ENCODE results near the gene TAC3. TPM values are rescaled to one million over a fixed set of nuclear protein-coding genes. Genes with fewer than 3 reads are reported as not detected.
A peak's percentile ranks its signal among the peaks of the same experiment; 100 is the strongest.
"Not testable (repeated sequence)": the region's sequence is repeated elsewhere in the genome, so short reads cannot be mapped to it uniquely, and the experiment has no call there.

Gene TAC3
- total RNA-seq, 1 donor from 2014 or later: not detected

DNA sequence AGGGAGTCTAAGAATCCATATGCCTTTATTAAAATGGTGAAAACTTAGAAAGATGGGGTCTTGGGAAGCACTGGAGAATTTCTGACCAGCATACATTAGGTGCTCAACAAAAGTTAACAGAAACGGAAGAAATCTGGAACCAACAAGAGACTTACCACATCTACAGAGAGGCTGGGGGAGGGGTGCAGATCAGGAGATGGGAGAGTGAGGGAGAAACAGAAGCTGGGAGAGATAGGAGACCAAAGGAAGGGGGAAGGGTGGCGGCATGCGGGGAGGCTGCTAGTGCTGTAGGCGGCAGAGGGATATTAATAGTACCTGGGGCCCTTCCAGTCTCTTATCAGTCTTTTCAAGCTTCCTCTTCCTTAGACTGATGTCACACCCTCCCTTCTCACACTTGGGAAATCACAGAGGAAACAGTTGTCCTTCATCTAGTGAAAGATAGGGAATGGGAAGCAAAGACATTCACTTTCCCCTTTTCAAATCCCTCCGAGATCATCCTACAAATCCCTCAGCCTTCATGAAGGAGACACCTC lies 28.1 kb downstream of the TAC3 start:
- Histone ChIP-seq H3K9ac (ENCODE audit: low read depth in 1 of 3, low read length in 3 of 3) (no peak overlapping the region), H3K27ac (ENCODE audit: low read depth, low read length) (no peak overlapping the region), H3K4me3 (ENCODE audit: low read length in 3 of 3) (no peak overlapping the region), H3K9me3 (ENCODE audit: control insufficient read depth in 3 of 3, low read length in 3 of 3) (no peaks in the 10 kb centered on the region), H3K27me3 (ENCODE audit: control insufficient read depth in 3 of 3, insufficient read depth in 3 of 3, low read length in 3 of 3) (no peaks in the 10 kb centered on the region), H3K4me1 (ENCODE audit: control insufficient read depth in 3 of 3, insufficient read depth in 3 of 3, low read length in 3 of 3) (peaks cover 0 to 17% (median 7%) of the 10 kb centered on the region in 3 donors), H3K36me3 (ENCODE audit: control insufficient read depth in 3 of 3, insufficient read depth in 3 of 3, low read length in 3 of 3) (no peaks in the 10 kb centered on the region)

DNA sequence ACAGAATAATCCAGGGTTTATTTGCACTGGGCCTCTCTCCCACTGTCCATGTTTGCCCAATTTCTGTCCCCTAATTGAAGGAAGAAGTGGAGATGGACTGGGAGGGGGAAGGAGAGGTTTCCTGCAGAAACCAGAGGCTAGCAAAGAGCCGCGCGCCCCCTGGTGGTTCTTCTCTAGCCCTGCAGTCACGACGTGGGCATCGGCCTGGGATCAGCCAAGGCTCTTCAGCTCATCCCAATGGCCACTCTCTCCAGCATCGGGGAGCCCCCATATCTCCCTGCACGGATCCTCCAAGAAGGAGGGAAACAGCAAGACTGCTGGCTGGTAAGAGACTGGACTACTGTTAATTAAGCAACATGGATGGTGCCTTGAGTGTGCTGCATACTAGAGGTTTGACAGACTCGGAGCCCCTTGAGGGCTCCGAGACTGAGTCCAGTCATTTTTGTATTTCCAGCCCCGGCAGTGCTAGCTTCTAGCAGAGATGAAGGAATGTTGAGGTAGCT lies 28.7 kb downstream of the TAC3 start:
- H3K27me3 ChIP-seq (ENCODE audit: control insufficient read depth in 3 of 3, insufficient read depth in 3 of 3, low read length in 3 of 3): no peaks in the 10 kb centered on the region
- no peaks in the 10 kb centered on the region for H3K9me3 ChIP-seq (ENCODE audit: control insufficient read depth in 3 of 3, low read length in 3 of 3)
- no peak overlapping the region for H3K9ac ChIP-seq (ENCODE audit: low read depth in 1 of 3, low read length in 3 of 3)
- no peaks in the 10 kb centered on the region for H3K36me3 ChIP-seq (ENCODE audit: control insufficient read depth in 3 of 3, insufficient read depth in 3 of 3, low read length in 3 of 3)
- peaks cover 0 to 17% (median 7%) of the 10 kb centered on the region in 3 donors for H3K4me1 ChIP-seq (ENCODE audit: control insufficient read depth in 3 of 3, insufficient read depth in 3 of 3, low read length in 3 of 3)
- H3K4me3 ChIP-seq (ENCODE audit: low read length in 3 of 3): no peak overlapping the region
- no peak overlapping the region for H3K27ac ChIP-seq (ENCODE audit: low read depth, low read length)

DNA sequence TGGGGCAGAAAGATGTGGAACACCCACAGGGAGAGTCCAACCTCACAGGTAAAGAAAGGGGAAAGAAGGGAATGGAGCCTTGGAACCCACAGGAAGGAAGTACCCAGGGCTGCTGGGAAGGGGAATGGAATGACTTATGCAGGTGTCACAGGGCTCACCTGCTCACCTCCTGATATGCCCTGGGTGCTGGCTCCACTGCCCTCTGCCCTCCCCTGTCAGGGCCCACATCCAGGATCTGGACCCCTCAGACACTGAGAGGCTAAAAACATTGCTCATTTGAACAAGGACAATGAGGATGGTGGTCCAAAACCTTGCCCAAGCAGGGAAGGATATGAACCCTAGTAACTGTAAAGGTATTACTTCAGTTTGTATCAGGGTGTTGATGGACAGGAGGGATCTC lies 29.3 kb downstream of the TAC3 start:
- H3K9me3 ChIP-seq (ENCODE audit: control insufficient read depth in 3 of 3, low read length in 3 of 3): no peaks in the 10 kb centered on the region

DNA sequence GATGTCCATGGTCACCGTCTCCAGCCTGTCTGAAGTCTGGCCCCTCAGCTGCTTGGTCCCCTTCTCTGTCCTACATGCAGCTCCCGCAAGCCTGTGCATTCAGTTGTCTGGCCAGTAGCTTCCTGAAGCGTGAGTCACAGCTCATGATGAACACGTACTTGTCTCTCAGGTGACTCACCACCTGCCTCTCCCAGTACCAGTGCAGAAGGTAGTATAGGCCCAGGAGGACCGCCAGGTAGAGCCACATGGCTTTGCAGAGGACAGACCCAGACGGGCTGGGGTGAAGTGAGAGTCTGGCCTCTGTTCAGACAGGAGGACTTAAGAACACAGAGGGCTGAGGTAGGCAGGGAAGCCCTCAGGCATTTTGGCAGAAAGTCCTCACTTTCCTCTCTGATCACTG lies 30.6 kb downstream of the TAC3 start:
- H3K36me3 ChIP-seq (ENCODE audit: control insufficient read depth in 3 of 3, insufficient read depth in 3 of 3, low read length in 3 of 3); H3K9me3 ChIP-seq (ENCODE audit: control insufficient read depth in 3 of 3, low read length in 3 of 3); H3K4me3 ChIP-seq (ENCODE audit: low read length in 3 of 3); H3K27ac ChIP-seq (ENCODE audit: low read depth, low read length); H3K27me3 ChIP-seq (ENCODE audit: control insufficient read depth in 3 of 3, insufficient read depth in 3 of 3, low read length in 3 of 3); H3K9ac ChIP-seq (ENCODE audit: low read depth in 1 of 3, low read length in 3 of 3): not testable (repeated sequence)
- peaks cover 0 to 11% (median 3%) of the 10 kb centered on the region in 3 donors for H3K4me1 ChIP-seq (ENCODE audit: control insufficient read depth in 3 of 3, insufficient read depth in 3 of 3, low read length in 3 of 3)

More for the DNA sequence above, 29.3 kb downstream of the TAC3 start:
- no peak overlapping the region for H3K27ac ChIP-seq (ENCODE audit: low read depth, low read length)
- H3K4me3 ChIP-seq (ENCODE audit: low read length in 3 of 3): no peak overlapping the region
- H3K36me3 ChIP-seq (ENCODE audit: control insufficient read depth in 3 of 3, insufficient read depth in 3 of 3, low read length in 3 of 3): no peaks in the 10 kb centered on the region
- peak overlapping the region in 1 of 3 donors; percentile 8 for H3K9ac ChIP-seq (ENCODE audit: low read depth in 1 of 3, low read length in 3 of 3)
- H3K4me1 ChIP-seq (ENCODE audit: control insufficient read depth in 3 of 3, insufficient read depth in 3 of 3, low read length in 3 of 3): peaks cover 0 to 17% (median 7%) of the 10 kb centered on the region in 3 donors
- no peaks in the 10 kb centered on the region for H3K27me3 ChIP-seq (ENCODE audit: control insufficient read depth in 3 of 3, insufficient read depth in 3 of 3, low read length in 3 of 3)

DNA sequence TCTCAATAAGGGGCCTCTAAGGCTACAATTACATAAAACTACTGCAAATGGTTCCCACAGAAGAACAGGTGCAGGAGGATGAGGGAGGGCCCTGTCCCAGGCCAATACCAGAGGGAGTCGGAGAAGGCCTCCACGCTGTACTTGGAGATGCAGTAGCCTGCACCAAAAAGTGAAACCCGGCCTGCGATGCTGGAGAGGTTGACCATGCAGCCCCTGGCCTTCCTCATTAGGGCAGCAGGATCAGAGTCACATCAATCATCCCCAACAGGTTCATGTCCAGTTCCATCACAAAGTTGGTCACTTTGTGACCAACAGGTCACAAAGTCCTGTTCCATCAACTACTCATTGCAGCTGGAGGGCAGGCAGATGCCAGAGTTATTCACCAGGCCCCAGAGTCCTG lies 32.9 kb downstream of the TAC3 start:
- Histone ChIP-seq H3K27ac (ENCODE audit: low read depth, low read length) (no peak overlapping the region), H3K9ac (ENCODE audit: low read depth in 1 of 3, low read length in 3 of 3) (no peak overlapping the region)

DNA sequence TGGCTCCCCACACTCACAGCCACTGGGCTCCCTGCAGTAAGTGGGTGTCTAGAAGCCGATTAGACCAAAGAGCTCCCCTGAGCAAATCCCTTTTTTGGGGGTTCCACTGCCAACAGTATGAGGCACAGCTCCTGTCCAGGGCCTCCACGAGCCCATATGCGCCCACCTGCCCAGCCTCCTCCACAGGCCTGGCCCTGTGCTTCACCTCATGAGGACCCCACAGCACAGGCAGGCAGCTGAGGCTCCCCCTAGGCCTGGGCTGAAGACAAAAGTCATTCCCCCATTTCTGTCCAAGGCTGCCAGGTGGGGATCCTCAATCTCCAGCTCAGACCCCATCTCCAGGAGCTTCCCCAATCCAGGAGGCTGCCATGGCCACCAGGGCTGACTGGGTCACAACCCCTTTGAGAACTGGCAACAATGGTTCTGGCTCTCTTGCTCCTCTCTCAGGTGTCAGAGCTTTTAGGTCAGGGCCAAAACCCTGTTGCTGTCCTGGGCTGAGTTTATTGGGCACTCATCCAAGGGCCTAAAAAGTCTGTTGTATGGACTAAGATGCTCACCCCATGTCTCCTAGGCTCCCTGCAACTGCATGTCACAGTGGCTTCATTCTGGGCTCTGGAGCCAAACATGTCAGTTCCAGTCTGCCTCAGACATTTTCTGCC lies 33.6 kb downstream of the TAC3 start:
- not testable (repeated sequence) for H3K27me3 ChIP-seq (ENCODE audit: control insufficient read depth in 3 of 3, insufficient read depth in 3 of 3, low read length in 3 of 3); H3K36me3 ChIP-seq (ENCODE audit: control insufficient read depth in 3 of 3, insufficient read depth in 3 of 3, low read length in 3 of 3); H3K9me3 ChIP-seq (ENCODE audit: control insufficient read depth in 3 of 3, low read length in 3 of 3); H3K9ac ChIP-seq (ENCODE audit: low read depth in 1 of 3, low read length in 3 of 3); H3K4me3 ChIP-seq (ENCODE audit: low read length in 3 of 3); H3K27ac ChIP-seq (ENCODE audit: low read depth, low read length); H3K4me1 ChIP-seq (ENCODE audit: control insufficient read depth in 3 of 3, insufficient read depth in 3 of 3, low read length in 3 of 3)

More for the DNA sequence above, 32.9 kb downstream of the TAC3 start:
- Histone ChIP-seq H3K4me3 (ENCODE audit: low read length in 3 of 3) (no peak overlapping the region), H3K36me3 (ENCODE audit: control insufficient read depth in 3 of 3, insufficient read depth in 3 of 3, low read length in 3 of 3) (no peaks in the 10 kb centered on the region), H3K9me3 (ENCODE audit: control insufficient read depth in 3 of 3, low read length in 3 of 3) (no peaks in the 10 kb centered on the region), H3K4me1 (ENCODE audit: control insufficient read depth in 3 of 3, insufficient read depth in 3 of 3, low read length in 3 of 3) (peaks cover 0 to 9% (median 3%) of the 10 kb centered on the region in 3 donors), H3K27me3 (ENCODE audit: control insufficient read depth in 3 of 3, insufficient read depth in 3 of 3, low read length in 3 of 3) (no peaks in the 10 kb centered on the region)

DNA sequence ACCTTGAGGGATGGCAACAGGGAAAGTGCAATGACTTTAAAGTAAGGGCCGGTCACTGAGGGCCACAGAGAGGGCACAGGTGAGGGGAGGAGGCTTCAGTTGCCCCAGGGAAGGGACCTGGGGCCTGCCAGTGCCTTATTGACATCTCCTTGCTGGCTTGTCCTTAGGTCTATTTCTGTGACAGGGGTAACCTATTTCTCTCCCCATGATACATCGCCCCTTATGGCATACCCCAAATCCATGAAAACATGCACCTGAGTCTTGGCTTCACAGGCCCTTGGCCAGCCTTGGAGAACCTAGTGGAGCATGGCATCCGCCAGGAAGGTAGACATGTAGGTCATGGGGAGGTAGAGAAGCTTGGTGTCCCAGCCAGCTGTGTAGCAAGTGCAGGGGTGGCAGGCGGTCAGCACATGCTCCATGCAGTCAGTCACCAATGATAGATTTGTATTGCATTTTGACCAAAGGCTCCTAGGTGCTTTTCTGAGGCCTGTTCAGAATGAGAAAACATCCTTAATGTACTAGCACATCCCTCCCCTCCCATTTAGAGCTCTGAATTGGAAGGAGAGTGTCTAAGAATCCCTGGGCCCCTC lies 35.3 kb downstream of the TAC3 start:
- Histone ChIP-seq H3K9ac (ENCODE audit: low read depth in 1 of 3, low read length in 3 of 3) (no peak overlapping the region), H3K4me3 (ENCODE audit: low read length in 3 of 3) (no peak overlapping the region), H3K27me3 (ENCODE audit: control insufficient read depth in 3 of 3, insufficient read depth in 3 of 3, low read length in 3 of 3) (no peaks in the 10 kb centered on the region), H3K36me3 (ENCODE audit: control insufficient read depth in 3 of 3, insufficient read depth in 3 of 3, low read length in 3 of 3) (no peaks in the 10 kb centered on the region), H3K9me3 (ENCODE audit: control insufficient read depth in 3 of 3, low read length in 3 of 3) (no peaks in the 10 kb centered on the region), H3K27ac (ENCODE audit: low read depth, low read length) (no peak overlapping the region), H3K4me1 (ENCODE audit: control insufficient read depth in 3 of 3, insufficient read depth in 3 of 3, low read length in 3 of 3) (no peaks in the 10 kb centered on the region)

DNA sequence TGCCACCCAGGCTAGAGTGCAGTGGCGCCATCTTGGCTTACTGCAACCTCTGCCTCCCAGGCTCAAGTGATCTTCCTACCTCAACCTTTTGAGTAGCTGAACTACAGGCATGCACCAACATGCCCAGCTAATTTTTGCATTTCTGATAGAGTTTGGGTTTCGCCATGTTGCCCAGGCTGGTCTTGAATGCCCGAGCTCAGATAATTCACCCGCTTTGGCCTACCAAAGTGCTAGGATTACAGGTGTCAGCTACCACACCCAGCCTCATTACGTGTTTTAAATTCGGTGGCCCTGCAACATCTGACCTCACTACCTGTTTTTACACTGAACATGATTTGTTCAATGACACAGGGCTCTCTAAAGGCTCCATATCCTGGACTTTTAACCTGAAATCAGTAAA lies 36.1 kb downstream of the TAC3 start:
- Histone ChIP-seq H3K9me3 (ENCODE audit: control insufficient read depth in 3 of 3, low read length in 3 of 3) (no peaks in the 10 kb centered on the region), H3K9ac (ENCODE audit: low read depth in 1 of 3, low read length in 3 of 3) (no peak overlapping the region), H3K4me1 (ENCODE audit: control insufficient read depth in 3 of 3, insufficient read depth in 3 of 3, low read length in 3 of 3) (no peaks in the 10 kb centered on the region), H3K27ac (ENCODE audit: low read depth, low read length) (no peak overlapping the region), H3K4me3 (ENCODE audit: low read length in 3 of 3) (no peak overlapping the region), H3K27me3 (ENCODE audit: control insufficient read depth in 3 of 3, insufficient read depth in 3 of 3, low read length in 3 of 3) (no peaks in the 10 kb centered on the region), H3K36me3 (ENCODE audit: control insufficient read depth in 3 of 3, insufficient read depth in 3 of 3, low read length in 3 of 3) (no peaks in the 10 kb centered on the region)

DNA sequence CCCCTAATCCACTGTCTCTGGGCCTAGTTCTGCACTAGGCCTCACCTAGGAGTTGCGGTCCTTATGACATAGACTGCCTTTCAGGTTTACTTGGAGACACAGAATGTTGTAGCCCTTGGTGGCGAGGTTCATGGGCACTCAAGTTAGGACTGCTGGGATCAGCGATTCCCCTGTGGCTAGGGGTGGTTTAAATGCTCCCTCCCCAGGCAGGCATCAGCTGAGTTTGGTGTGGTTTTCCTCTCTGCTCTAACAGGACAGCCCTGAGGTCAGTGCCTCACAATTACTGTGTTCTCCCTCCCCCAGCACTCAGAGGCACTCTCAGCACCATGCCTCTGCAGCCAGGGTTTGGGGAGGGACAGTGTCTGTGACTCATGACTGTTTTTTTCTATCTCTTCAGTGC lies 36.7 kb downstream of the TAC3 start:
- Histone ChIP-seq H3K9me3 (ENCODE audit: control insufficient read depth in 3 of 3, low read length in 3 of 3) (no peaks in the 10 kb centered on the region), H3K9ac (ENCODE audit: low read depth in 1 of 3, low read length in 3 of 3) (no peak overlapping the region), H3K4me3 (ENCODE audit: low read length in 3 of 3) (no peak overlapping the region), H3K27me3 (ENCODE audit: control insufficient read depth in 3 of 3, insufficient read depth in 3 of 3, low read length in 3 of 3) (no peaks in the 10 kb centered on the region), H3K4me1 (ENCODE audit: control insufficient read depth in 3 of 3, insufficient read depth in 3 of 3, low read length in 3 of 3) (no peaks in the 10 kb centered on the region), H3K36me3 (ENCODE audit: control insufficient read depth in 3 of 3, insufficient read depth in 3 of 3, low read length in 3 of 3) (no peaks in the 10 kb centered on the region), H3K27ac (ENCODE audit: low read depth, low read length) (no peak overlapping the region)

DNA sequence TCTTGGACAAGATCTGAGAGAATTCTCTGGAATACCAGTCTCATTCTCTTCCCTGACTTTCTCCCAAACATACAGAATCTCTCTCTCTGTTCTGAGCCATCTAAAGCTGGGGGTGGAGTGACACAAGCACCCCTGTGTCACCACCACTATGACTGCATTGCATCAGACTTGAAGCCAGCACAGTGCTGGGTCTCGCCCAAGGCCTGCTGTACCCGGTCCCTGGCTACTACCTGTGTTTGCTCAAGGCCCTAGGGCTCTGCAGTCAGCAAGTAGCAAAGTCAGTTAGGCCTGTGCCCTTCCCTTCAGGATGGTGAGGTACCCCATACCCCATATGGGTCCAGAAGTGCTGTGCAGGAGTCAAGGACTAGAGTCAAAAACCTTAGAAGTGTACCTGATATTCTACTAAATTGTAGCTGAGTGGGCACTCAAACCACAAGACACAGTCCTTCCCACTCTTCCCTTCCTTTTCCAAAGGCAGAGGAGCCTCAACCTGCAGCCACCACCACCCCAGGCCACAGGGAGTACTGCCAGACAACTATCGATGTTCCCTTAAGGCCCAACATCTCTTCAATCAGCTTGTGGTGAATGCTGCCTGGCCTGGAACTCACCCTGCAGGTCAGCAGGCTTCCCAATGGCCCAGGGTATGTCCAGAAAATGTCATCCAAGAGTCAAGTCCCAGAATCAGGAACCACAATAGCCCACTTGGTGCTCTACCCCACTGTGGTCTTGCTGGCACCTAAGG lies 37.8 kb downstream of the TAC3 start:
- Histone ChIP-seq H3K36me3 (ENCODE audit: control insufficient read depth in 3 of 3, insufficient read depth in 3 of 3, low read length in 3 of 3) (no peaks in the 10 kb centered on the region), H3K4me1 (ENCODE audit: control insufficient read depth in 3 of 3, insufficient read depth in 3 of 3, low read length in 3 of 3) (no peaks in the 10 kb centered on the region), H3K9me3 (ENCODE audit: control insufficient read depth in 3 of 3, low read length in 3 of 3) (no peaks in the 10 kb centered on the region), H3K27ac (ENCODE audit: low read depth, low read length) (no peak overlapping the region), H3K9ac (ENCODE audit: low read depth in 1 of 3, low read length in 3 of 3) (no peak overlapping the region), H3K27me3 (ENCODE audit: control insufficient read depth in 3 of 3, insufficient read depth in 3 of 3, low read length in 3 of 3) (no peaks in the 10 kb centered on the region), H3K4me3 (ENCODE audit: low read length in 3 of 3) (no peak overlapping the region)
